Measurements from ENCODE around the gene NCSTN.
A peak's percentile ranks its signal among the peaks of the same experiment; 100 is the strongest.

The NCSTN gene

DNA sequence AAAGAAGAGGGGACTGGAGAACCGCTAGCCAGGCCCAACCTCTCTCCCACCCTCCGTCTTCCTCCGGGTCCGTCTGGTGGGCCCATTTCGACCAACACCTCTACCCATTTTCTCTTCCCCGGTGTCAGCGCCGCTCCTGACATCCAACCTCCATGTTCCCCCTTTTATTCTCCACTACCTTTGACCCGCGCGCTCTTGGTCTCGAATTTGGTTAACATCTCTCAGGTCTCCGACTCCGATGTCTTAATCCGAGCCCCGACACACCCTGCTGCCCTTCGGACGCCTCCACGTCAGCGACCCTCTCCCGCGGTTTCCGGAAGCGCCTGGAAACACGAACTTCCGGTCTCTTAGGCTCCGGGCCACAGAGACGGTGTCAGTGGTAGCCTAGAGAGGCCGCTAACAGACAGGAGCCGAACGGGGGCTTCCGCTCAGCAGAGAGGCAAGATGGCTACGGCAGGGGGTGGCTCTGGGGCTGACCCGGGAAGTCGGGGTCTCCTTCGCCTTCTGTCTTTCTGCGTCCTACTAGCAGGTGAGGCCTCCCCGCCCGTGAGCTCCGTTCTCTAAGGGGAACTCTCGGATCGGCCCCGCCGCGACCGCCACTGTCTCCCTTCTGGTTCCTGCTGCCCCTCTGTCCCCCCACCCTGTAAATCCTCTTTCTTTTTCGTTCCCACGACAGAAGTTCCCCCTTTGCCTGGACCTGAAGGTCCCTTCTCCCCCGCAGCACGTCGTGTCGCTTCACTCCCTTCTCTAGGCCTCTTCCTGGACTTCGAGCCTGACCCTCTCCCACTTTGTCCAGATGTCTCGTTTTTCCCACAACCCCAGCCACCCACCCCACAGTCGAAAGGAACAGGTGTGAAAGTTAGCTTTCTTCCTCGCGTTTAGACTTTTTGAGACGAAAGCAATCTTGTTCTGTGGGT is at the start of gene NCSTN, which contains the start of gene COPA:
Gene NCSTN, plus strand, starts transcription at position 431 of the 917 bp plus-strand sequence. Its CDS starts 14 bp downstream, at position 445.
Gene COPA, minus strand, starts transcription at position 298 of the 917 bp plus-strand sequence. Its CDS starts 80 bp downstream, at position 218.
- Histone ChIP-seq H3K4me1 (ENCODE audit: insufficient read depth, insufficient read length) (no peaks in the 10 kb centered on the region), H3K4me3 (ENCODE audit: insufficient read length, low read depth) (peak within 1 kb of the TSS; percentile 97), H3K27me3 (ENCODE audit: insufficient read depth, insufficient read length) (no peaks in the 10 kb centered on the region), H3K36me3 (ENCODE audit: insufficient read depth, insufficient read length, low read length) (peaks cover 67% of the 10 kb centered on the region), H3K9ac (ENCODE audit: insufficient read length, low read depth) (peak within 1 kb of the TSS; percentile 92), H3K9me3 (ENCODE audit: insufficient read depth, low read length) (no peaks in the 10 kb centered on the region)
- DNase-seq (ENCODE audit: low read depth, low spot score), result peak; percentile 99
- TF ChIP-seq SUZ12 (IDR thresholded peaks at IDR 0.05; ENCODE audit: extremely low read depth, insufficient read depth, insufficient read length), result no peak
- TF ChIP-seq YY1 (IDR thresholded peaks at IDR 0.05; ENCODE audit: insufficient read depth, insufficient read length), result peak; percentile 86

DNA sequence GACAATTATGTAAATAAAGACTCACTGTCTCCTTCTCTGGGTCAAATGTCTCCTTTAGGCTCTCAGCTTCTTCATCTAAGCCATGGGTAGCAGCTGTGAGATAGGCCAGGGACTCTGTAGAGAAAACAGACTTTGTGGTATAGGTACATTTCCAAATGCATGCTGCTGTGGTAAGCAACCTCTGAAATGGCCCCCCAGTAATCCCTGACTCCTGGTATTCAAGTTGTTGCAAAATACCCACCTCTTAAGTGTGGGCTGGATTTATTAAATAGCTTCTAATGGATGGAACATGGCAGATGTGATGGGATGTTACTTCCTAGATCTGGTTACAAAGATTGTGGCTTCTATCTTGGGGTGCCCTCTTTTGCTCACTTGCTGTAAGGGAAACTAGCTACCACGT is 47.1 kb upstream of the NCSTN start:
- Histone ChIP-seq H3K36me3 (ENCODE audit: insufficient read depth, insufficient read length, low read length) (peaks cover 98% of the 10 kb centered on the region), H3K9ac (ENCODE audit: insufficient read length, low read depth) (no peak overlapping the region), H3K4me3 (ENCODE audit: insufficient read length, low read depth) (no peak overlapping the region), H3K9me3 (ENCODE audit: insufficient read depth, low read length) (no peaks in the 10 kb centered on the region), H3K4me1 (ENCODE audit: insufficient read depth, insufficient read length) (peaks cover 5% of the 10 kb centered on the region), H3K27me3 (ENCODE audit: insufficient read depth, insufficient read length) (no peaks in the 10 kb centered on the region)
- DNase-seq (ENCODE audit: low read depth, low spot score), result no peak
- TF ChIP-seq YY1 (IDR thresholded peaks at IDR 0.05; ENCODE audit: insufficient read depth, insufficient read length), result no peak
- no peak for TF ChIP-seq SUZ12 (IDR thresholded peaks at IDR 0.05; ENCODE audit: extremely low read depth, insufficient read depth, insufficient read length)
- TF ChIP-seq ZNF274 (IDR thresholded peaks at IDR 0.05; ENCODE audit: low read depth, low read length), result no peak

DNA sequence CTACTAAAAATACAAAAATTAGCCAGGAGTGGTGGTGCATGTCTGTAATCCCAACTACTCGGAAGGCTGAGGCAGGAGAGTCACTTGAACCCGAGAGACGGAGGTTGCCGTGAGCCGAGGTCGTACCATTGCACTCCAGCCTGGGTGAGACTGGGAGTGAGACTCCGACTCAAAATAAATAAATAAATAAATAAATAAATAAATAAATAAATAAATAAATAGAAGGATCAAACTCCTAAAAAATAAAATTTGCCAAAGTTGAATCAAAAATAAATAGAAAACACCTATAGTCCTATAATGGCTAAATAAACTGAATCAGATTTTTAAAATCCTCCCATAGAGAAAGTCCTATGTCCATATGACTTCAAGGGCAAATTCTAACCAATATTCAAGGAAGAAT is 43.0 kb upstream of the NCSTN start:
- peaks cover 93% of the 10 kb centered on the region for H3K36me3 ChIP-seq (ENCODE audit: insufficient read depth, insufficient read length, low read length)
- no peaks in the 10 kb centered on the region for H3K9me3 ChIP-seq (ENCODE audit: insufficient read depth, low read length)
- TF ChIP-seq YY1 (IDR thresholded peaks at IDR 0.05; ENCODE audit: insufficient read depth, insufficient read length) (no peak), ZNF274 (IDR thresholded peaks at IDR 0.05; ENCODE audit: low read depth, low read length) (no peak), SUZ12 (IDR thresholded peaks at IDR 0.05; ENCODE audit: extremely low read depth, insufficient read depth, insufficient read length) (no peak)
- H3K9ac ChIP-seq (ENCODE audit: insufficient read length, low read depth), result no peak overlapping the region
- H3K4me1 ChIP-seq (ENCODE audit: insufficient read depth, insufficient read length), result no peaks in the 10 kb centered on the region
- H3K27me3 ChIP-seq (ENCODE audit: insufficient read depth, insufficient read length), result no peaks in the 10 kb centered on the region
- H3K4me3 ChIP-seq (ENCODE audit: insufficient read length, low read depth), result no peak overlapping the region
- DNase-seq (ENCODE audit: low read depth, low spot score), result no peak

DNA sequence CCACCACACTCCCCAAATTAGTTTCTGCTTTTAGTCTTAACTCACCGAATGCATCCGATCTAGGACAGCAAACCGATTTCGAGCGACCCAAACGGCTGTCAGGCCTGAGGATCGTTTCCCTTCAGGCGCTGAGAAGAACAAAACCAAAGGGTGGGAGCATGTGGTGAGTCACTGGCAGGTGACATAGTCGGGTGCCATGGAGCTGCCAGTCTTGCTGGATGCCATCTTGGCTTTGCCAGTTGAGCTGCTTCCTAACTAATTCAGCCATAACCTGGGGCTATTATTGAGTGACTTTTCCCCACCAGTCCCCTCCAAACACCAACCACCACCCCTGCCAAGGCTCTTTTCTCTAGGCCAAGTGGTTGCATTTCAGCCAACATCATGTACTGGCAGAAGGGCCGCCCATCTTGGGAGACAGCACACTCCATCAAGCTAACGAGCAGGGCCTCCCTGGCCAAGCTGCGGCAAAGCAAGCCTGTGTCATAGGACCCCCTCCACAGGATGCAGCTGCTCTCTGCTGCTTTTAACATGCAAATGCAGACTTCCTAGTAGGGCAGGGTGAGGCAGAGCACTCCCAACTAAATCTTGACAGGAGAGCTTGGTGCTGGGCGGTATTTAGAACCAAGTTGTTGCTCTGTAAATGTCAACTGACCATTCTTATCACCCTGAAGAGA is 35.9 kb upstream of the NCSTN start:
- Histone ChIP-seq H3K27me3 (ENCODE audit: insufficient read depth, insufficient read length) (no peaks in the 10 kb centered on the region), H3K9ac (ENCODE audit: insufficient read length, low read depth) (no peak overlapping the region), H3K4me3 (ENCODE audit: insufficient read length, low read depth) (no peak overlapping the region), H3K36me3 (ENCODE audit: insufficient read depth, insufficient read length, low read length) (peaks cover 91% of the 10 kb centered on the region), H3K9me3 (ENCODE audit: insufficient read depth, low read length) (no peaks in the 10 kb centered on the region), H3K4me1 (ENCODE audit: insufficient read depth, insufficient read length) (peaks cover 9% of the 10 kb centered on the region)
- peak; percentile 89 for DNase-seq (ENCODE audit: low read depth, low spot score)
- no peak for TF ChIP-seq YY1 (IDR thresholded peaks at IDR 0.05; ENCODE audit: insufficient read depth, insufficient read length)
- no peak for TF ChIP-seq SUZ12 (IDR thresholded peaks at IDR 0.05; ENCODE audit: extremely low read depth, insufficient read depth, insufficient read length)
- no peak for TF ChIP-seq ZNF274 (IDR thresholded peaks at IDR 0.05; ENCODE audit: low read depth, low read length)

DNA sequence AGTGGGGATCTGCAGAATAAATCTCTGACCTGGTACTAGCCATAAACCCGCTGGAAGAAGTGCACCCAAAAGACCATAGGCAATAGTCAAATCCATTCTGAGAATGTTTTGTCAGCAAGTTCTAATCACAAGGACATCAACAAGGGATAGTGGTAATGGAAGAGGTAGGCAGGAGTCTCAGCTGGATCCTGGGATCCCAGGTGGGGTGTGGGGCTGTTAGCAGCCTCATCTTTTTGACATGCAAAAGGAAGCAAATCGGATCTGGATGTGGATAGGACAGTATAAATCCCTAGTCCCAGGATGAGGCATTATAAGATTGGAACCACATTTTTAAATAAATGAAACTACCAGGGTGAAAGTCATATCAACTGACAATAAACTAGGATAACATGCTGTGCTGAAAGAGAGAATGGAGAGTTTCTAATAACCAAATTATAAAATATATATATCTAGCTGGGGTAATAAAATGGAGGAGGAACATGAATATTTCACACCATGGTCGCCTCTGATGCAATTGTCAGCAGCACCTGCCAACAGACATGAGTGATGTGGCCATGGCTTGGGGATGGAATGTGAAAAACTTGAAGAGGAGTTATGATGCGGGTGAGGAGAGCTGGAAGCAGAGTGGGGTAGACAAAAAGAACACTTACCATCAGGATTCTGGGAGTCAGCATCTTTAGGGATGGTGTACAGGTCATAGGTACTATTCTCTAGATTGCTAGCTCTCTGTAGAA is 34.6 kb upstream of the NCSTN start:
- no peaks in the 10 kb centered on the region for H3K9me3 ChIP-seq (ENCODE audit: insufficient read depth, low read length)
- H3K36me3 ChIP-seq (ENCODE audit: insufficient read depth, insufficient read length, low read length), result peaks cover 92% of the 10 kb centered on the region
- H3K4me3 ChIP-seq (ENCODE audit: insufficient read length, low read depth), result no peak overlapping the region
- peaks cover 9% of the 10 kb centered on the region for H3K4me1 ChIP-seq (ENCODE audit: insufficient read depth, insufficient read length)
- no peak overlapping the region for H3K9ac ChIP-seq (ENCODE audit: insufficient read length, low read depth)
- no peak for DNase-seq (ENCODE audit: low read depth, low spot score)
- no peak for TF ChIP-seq YY1 (IDR thresholded peaks at IDR 0.05; ENCODE audit: insufficient read depth, insufficient read length)
- no peaks in the 10 kb centered on the region for H3K27me3 ChIP-seq (ENCODE audit: insufficient read depth, insufficient read length)

DNA sequence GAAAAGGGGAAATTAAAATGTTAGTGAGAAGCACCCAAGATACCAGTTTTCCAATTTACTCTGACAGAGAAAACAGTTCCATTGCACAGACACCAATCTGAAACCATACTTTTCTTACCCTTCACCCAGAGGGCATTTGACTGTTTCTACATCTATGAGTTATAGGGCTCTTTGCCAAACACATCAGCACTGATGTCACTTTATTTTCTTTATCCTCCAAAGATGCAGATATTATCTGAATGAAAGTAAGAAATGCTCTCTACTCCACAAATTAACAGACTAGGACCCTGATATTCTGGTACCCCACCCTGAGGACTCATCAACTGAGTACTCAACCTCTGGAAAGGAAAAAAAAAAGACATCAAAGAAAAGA is 34.0 kb upstream of the NCSTN start:
- no peaks in the 10 kb centered on the region for H3K27me3 ChIP-seq (ENCODE audit: insufficient read depth, insufficient read length)
- H3K9ac ChIP-seq (ENCODE audit: insufficient read length, low read depth), result no peak overlapping the region
- peaks cover 92% of the 10 kb centered on the region for H3K36me3 ChIP-seq (ENCODE audit: insufficient read depth, insufficient read length, low read length)
- DNase-seq (ENCODE audit: low read depth, low spot score), result no peak
- TF ChIP-seq YY1 (IDR thresholded peaks at IDR 0.05; ENCODE audit: insufficient read depth, insufficient read length) (no peak), SUZ12 (IDR thresholded peaks at IDR 0.05; ENCODE audit: extremely low read depth, insufficient read depth, insufficient read length) (no peak), ZNF274 (IDR thresholded peaks at IDR 0.05; ENCODE audit: low read depth, low read length) (no peak)
- H3K4me1 ChIP-seq (ENCODE audit: insufficient read depth, insufficient read length), result peaks cover 9% of the 10 kb centered on the region
- no peak overlapping the region for H3K4me3 ChIP-seq (ENCODE audit: insufficient read length, low read depth)
- no peaks in the 10 kb centered on the region for H3K9me3 ChIP-seq (ENCODE audit: insufficient read depth, low read length)

DNA sequence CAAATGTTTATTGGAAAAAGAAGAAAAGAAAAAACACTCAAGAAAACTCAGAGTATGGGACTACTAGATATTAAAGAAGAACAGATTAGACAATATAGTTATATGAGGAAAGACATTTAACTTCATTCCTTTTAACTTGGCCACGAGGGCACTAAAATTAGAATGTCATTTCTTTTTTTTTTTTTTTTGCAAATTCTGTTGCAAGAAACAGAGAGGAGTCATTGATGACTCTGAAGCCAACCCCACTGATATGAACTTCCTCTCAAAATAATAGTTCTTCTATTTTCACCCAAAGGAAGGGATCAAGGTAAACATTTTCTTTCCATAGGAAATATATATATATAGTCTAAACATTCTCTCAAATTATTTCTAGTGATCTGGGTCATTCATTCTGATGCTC is 33.6 kb upstream of the NCSTN start:
- H3K36me3 ChIP-seq (ENCODE audit: insufficient read depth, insufficient read length, low read length), result peaks cover 92% of the 10 kb centered on the region
- no peak overlapping the region for H3K4me3 ChIP-seq (ENCODE audit: insufficient read length, low read depth)
- H3K9ac ChIP-seq (ENCODE audit: insufficient read length, low read depth), result no peak overlapping the region
- DNase-seq (ENCODE audit: low read depth, low spot score), result no peak
- H3K27me3 ChIP-seq (ENCODE audit: insufficient read depth, insufficient read length), result no peaks in the 10 kb centered on the region
- no peak for TF ChIP-seq ZNF274 (IDR thresholded peaks at IDR 0.05; ENCODE audit: low read depth, low read length)
- TF ChIP-seq YY1 (IDR thresholded peaks at IDR 0.05; ENCODE audit: insufficient read depth, insufficient read length), result no peak
- no peak for TF ChIP-seq SUZ12 (IDR thresholded peaks at IDR 0.05; ENCODE audit: extremely low read depth, insufficient read depth, insufficient read length)
- peaks cover 9% of the 10 kb centered on the region for H3K4me1 ChIP-seq (ENCODE audit: insufficient read depth, insufficient read length)
- no peaks in the 10 kb centered on the region for H3K9me3 ChIP-seq (ENCODE audit: insufficient read depth, low read length)
